Liver (tissue), 9 donors: Measurements from ENCODE around the gene CFAP90. TPM values are rescaled to one million over a fixed set of nuclear protein-coding genes. Genes with fewer than 3 reads are reported as not detected.

Source experiments
- DNase-seq: peaks from one replicate; pipeline ENCODE4 v3.0.0-alpha.2; 2017; ENCODE audit warnings: low spot score
- H3K27ac ChIP-seq, 2 donors: one replicate each; pipeline ENCODE4 v1.7.0; 2013; ENCODE audit warnings: inconsistent platforms in 2 of 2, low read length in 2 of 2, control low read depth in 1 of 2, low read depth in 1 of 2, mild to moderate bottlenecking in 1 of 2
- H3K27me3 ChIP-seq, 4 donors: one replicate each; pipeline versions ENCODE4 v1.6.1 to v1.7.0; 2013; ENCODE audit warnings: low read length in 3 of 4, inconsistent platforms in 1 of 4, mild to moderate bottlenecking in 1 of 4, moderate library complexity in 1 of 4; ENCODE audit not compliant: control insufficient read depth in 4 of 4, insufficient read depth in 4 of 4
- H3K36me3 ChIP-seq, 4 donors: one replicate each; pipeline versions ENCODE4 v1.6.1 to v1.7.0; 2013; ENCODE audit warnings: low read length in 3 of 4, mild to moderate bottlenecking in 3 of 4, low read depth in 1 of 4, moderate library complexity in 1 of 4; ENCODE audit not compliant: control insufficient read depth in 4 of 4, insufficient read depth in 3 of 4
- H3K4me1 ChIP-seq, 4 donors: one replicate each; pipeline versions ENCODE4 v1.6.1 to v1.7.0; 2013; ENCODE audit warnings: low read length in 3 of 4, mild to moderate bottlenecking in 3 of 4, moderate library complexity in 1 of 4; ENCODE audit not compliant: control insufficient read depth in 4 of 4, insufficient read depth in 4 of 4
- H3K4me3 ChIP-seq, 3 donors: one replicate each; pipeline versions ENCODE4 v1.6.1 to v1.7.0; 2013; ENCODE audit warnings: low read length in 3 of 3, control low read depth in 1 of 3, low read depth in 1 of 3, mild to moderate bottlenecking in 1 of 3
- H3K9ac ChIP-seq, 2 donors: one replicate each; pipeline ENCODE4 v1.7.0; 2013; ENCODE audit warnings: low read length in 2 of 2, mild to moderate bottlenecking in 2 of 2, moderate library complexity in 2 of 2, control low read depth in 1 of 2, low read depth in 1 of 2
- H3K9me3 ChIP-seq, 4 donors: one replicate each; pipeline versions ENCODE4 v1.6.1 to v1.7.0; 2013; ENCODE audit warnings: low read length in 3 of 4; ENCODE audit not compliant: control insufficient read depth in 4 of 4
- CTCF ChIP-seq: fragments of 150-350 bp; IDR thresholded peaks from 2 replicates; pipeline ENCODE4 v1.5.1; 2017; ENCODE audit warnings: improper control_type of control experiment, low read depth, low read length; ENCODE audit not compliant: missing input control
- GABPA ChIP-seq, 2 donors: IDR thresholded peaks in 1 of 2; conservative IDR thresholded peaks in 1 of 2; 2 replicates each; pipeline ENCODE4 v1.6.1; 2016; ENCODE audit warnings: antibody characterized with exemption in 2 of 2, mild to moderate bottlenecking in 1 of 2, moderate library complexity in 1 of 2
- HNF4G ChIP-seq: IDR thresholded peaks from 2 replicates; pipeline ENCODE4 v1.6.1; 2016; ENCODE audit warnings: antibody characterized with exemption
- NR2F2 ChIP-seq: IDR thresholded peaks from 2 replicates; pipeline ENCODE4 v1.6.1; 2016; ENCODE audit warnings: antibody characterized with exemption
- RAD21 ChIP-seq, 2 donors: IDR thresholded peaks; 2 replicates each; pipeline ENCODE4 v1.6.1; 2016; ENCODE audit warnings: antibody characterized with exemption in 2 of 2, mild to moderate bottlenecking in 2 of 2
- RXRA ChIP-seq, 2 donors: IDR thresholded peaks; 2 replicates each; pipeline ENCODE4 v1.6.1; 2017 to 2018; ENCODE audit warnings: antibody characterized with exemption in 2 of 2, mild to moderate bottlenecking in 1 of 2
- SP1 ChIP-seq: IDR thresholded peaks from 2 replicates; pipeline ENCODE4 v1.6.1; 2018; ENCODE audit warnings: antibody characterized with exemption, mild to moderate bottlenecking
- TAF1 ChIP-seq: conservative IDR thresholded peaks from 2 replicates; pipeline ENCODE4 v1.6.1; 2016; ENCODE audit warnings: antibody characterized with exemption, mild to moderate bottlenecking
- YY1 ChIP-seq: IDR thresholded peaks from 2 replicates; pipeline ENCODE4 v1.6.1; 2016; ENCODE audit warnings: antibody characterized with exemption, mild to moderate bottlenecking
- ZBTB33 ChIP-seq: IDR thresholded peaks from 2 replicates; pipeline ENCODE4 v1.6.1; 2016; ENCODE audit warnings: antibody characterized with exemption
- WGBS: extraction: QIAGEN DNeasy Blood & Tissue Kit; methylation state at CpG from one replicate; pipeline ENCODE4 v1.1.7; 2013; 5-methylcytosine and 5-hydroxymethylcytosine counted together
- polyA plus RNA-seq, 2 donors: library from polyadenylated mRNA; stranded (reverse) in 1 of 2; unstranded in 1 of 2; fragments of 200-250 nt in 1 of 2; fragments of >200 nt in 1 of 2; fragmentation: Nextera tagmentation in 1 of 2; extraction: Ambion mirVana in 1 of 2; gene quantifications; one replicate each; pipeline versions ENCODE4 v1.2.1 to v1.2.3, GENCODE V29; 2013 to 2015
- total RNA-seq, 2 donors: library from RNA; depleted of rRNA; stranded (reverse); fragments of >200 nt; gene quantifications; one replicate each; pipeline ENCODE4 v1.2.3, GENCODE V29; 2014
- TF ChIP-seq, protein P1 (sequence below): IDR thresholded peaks from 2 replicates; pipeline ENCODE4 v1.6.1; 2016; ENCODE audit warnings: antibody characterized with exemption, mild to moderate bottlenecking
- TF ChIP-seq, protein P2 (sequence below): IDR thresholded peaks from 2 replicates; pipeline ENCODE4 v1.6.1; 2016; ENCODE audit warnings: antibody characterized with exemption
- donor health status: healthy.
- donor health status: healthy.
- donor health status: healthy.
- donor health status: healthy.
- donor health status: healthy.

The CFAP90 gene
- total and polyA plus RNA-seq, 4 donors = 0.42 to 1.0 (median 0.59) TPM

DNA sequence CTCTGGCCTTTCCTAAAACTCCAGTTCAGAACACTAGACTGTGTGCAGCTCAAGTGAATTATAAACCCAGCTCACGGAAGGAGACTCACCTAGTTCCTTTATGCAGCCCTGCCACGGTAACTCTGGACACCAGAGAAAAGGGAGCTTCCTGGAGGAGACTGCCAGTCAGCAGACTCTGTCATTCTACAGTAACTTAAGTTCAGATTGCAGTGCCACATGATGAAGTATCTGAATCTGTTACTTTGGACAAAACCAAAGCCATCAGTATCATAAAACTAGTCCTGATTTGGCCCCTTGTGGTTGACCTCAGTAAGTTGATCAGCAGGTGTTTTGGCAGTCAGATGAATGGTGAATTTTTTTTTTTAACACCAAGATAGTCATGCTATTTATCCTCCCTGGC is 20.7 kb upstream of the CFAP90 start:
- no peaks in the 10 kb centered on the region for H3K9me3 ChIP-seq
- H3K27ac ChIP-seq = no peak overlapping the region
- H3K27me3 ChIP-seq = no peaks in the 10 kb centered on the region
- H3K36me3 ChIP-seq = peaks cover 3 to 16% (median 14%) of the 10 kb centered on the region in 4 donors
- H3K4me3 ChIP-seq = no peak overlapping the region
- peaks cover 1 to 37% (median 22%) of the 10 kb centered on the region in 4 donors for H3K4me1 ChIP-seq
- no peak for TF ChIP-seq NR2F2
- TF ChIP-seq, protein P1, sequence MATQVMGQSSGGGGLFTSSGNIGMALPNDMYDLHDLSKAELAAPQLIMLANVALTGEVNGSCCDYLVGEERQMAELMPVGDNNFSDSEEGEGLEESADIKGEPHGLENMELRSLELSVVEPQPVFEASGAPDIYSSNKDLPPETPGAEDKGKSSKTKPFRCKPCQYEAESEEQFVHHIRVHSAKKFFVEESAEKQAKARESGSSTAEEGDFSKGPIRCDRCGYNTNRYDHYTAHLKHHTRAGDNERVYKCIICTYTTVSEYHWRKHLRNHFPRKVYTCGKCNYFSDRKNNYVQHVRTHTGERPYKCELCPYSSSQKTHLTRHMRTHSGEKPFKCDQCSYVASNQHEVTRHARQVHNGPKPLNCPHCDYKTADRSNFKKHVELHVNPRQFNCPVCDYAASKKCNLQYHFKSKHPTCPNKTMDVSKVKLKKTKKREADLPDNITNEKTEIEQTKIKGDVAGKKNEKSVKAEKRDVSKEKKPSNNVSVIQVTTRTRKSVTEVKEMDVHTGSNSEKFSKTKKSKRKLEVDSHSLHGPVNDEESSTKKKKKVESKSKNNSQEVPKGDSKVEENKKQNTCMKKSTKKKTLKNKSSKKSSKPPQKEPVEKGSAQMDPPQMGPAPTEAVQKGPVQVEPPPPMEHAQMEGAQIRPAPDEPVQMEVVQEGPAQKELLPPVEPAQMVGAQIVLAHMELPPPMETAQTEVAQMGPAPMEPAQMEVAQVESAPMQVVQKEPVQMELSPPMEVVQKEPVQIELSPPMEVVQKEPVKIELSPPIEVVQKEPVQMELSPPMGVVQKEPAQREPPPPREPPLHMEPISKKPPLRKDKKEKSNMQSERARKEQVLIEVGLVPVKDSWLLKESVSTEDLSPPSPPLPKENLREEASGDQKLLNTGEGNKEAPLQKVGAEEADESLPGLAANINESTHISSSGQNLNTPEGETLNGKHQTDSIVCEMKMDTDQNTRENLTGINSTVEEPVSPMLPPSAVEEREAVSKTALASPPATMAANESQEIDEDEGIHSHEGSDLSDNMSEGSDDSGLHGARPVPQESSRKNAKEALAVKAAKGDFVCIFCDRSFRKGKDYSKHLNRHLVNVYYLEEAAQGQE = no peak
- TF ChIP-seq RAD21 (IDR thresholded peaks at IDR 0.05) = no peak
- WGBS = 74% methylated on average over 2 of the region's 2 CpGs
- no peak for DNase-seq
- H3K9ac ChIP-seq = no peak overlapping the region

DNA sequence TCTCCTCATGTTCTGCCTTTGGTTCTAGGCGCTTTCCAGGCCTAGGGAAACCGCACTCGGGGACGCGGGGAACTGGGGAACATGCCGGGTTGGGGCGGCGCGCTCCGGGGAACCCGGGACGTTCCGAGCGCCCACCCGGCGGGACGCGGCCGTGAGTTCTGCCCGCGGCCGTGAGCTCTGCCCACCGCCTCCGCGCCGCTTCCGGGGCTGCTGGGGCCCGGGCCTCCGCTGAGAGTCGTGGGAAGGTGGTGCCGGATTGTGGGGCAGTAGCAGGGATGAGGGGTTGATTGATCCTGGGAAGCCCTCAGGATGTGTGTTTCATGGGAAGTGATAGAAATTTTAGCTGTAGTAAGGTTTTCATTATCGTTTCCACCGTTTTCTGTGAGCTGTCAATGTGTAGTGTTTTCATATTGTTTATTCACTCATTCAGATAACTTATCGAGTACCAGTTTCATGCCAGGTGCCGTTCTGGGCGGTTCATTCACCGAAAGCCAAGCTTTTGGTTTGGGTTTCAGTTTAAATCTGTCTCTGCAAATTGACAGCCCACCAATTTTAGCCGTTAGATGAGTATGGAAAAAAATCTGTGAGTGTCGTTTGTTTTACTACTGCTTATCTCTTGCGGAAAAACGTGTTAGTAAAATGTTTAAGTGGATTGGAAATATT is 18.7 kb upstream of the CFAP90 start:
- DNase-seq = no peak
- under 1% methylated on average over 41 of the region's 41 CpGs for WGBS
- no peak for TF ChIP-seq NR2F2
- TF ChIP-seq TAF1 = no peak
- no peak for TF ChIP-seq SP1
- TF ChIP-seq CTCF = no peak
- TF ChIP-seq YY1 = no peak
- no peak for TF ChIP-seq RXRA (IDR thresholded peaks at IDR 0.05)
- peaks cover 1 to 35% (median 21%) of the 10 kb centered on the region in 4 donors for H3K4me1 ChIP-seq
- H3K9ac ChIP-seq = peak overlapping the region; percentile 52 to 71
- no peaks in the 10 kb centered on the region for H3K9me3 ChIP-seq
- peak overlapping the region; percentile 76 to 89 for H3K27ac ChIP-seq
- H3K36me3 ChIP-seq = peaks cover 0 to 6% (median 3%) of the 10 kb centered on the region in 4 donors
- H3K4me3 ChIP-seq = peak overlapping the region; percentile 50 to 90 (median 63)
- H3K27me3 ChIP-seq = no peaks in the 10 kb centered on the region

GRCh38 chr5:7868773-7869473 is 18.0 kb upstream of the CFAP90 start, which contains the start of the genes FASTKD3 and MTRR:
Gene FASTKD3 (minus strand): TSS chr5:7869031. CDS start chr5:7868083, 948 bp downstream.
Gene MTRR (plus strand): TSS chr5:7869148. CDS start chr5:7870795, 1,647 bp downstream.
- H3K9ac ChIP-seq = peak within 1 kb of the TSS; percentile 52 to 71
- WGBS = under 1% methylated on average over 83 of the region's 83 CpGs
- TF ChIP-seq ZBTB33 (peak; percentile 56), GABPA (IDR thresholded peaks at IDR 0.05 in 1 of 2, conservative IDR thresholded peaks at IDR 0.05 in 1 of 2) (no peak), RXRA (IDR thresholded peaks at IDR 0.05) (peak; percentile 20 to 38), NR2F2 (no peak), YY1 (peak; percentile 52), TAF1 (no peak), SP1 (peak; percentile 81), HNF4G (no peak)
- TF ChIP-seq, protein P1 = peak; percentile 41
- TF ChIP-seq, protein P2, sequence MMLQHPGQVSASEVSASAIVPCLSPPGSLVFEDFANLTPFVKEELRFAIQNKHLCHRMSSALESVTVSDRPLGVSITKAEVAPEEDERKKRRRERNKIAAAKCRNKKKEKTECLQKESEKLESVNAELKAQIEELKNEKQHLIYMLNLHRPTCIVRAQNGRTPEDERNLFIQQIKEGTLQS = no peak

More at GRCh38 chr5:7868773-7869473, 18.0 kb upstream of the CFAP90 start, which contains the start of the genes FASTKD3 and MTRR:
- peak; percentile 91 for DNase-seq
- Histone ChIP-seq H3K4me3 (peak within 1 kb of the TSS; percentile 50 to 90 (median 63)), H3K27ac (peak within 1 kb of the TSS; percentile 76 to 89), H3K27me3 (no peaks in the 10 kb centered on the region), H3K4me1 (peaks cover 1 to 35% (median 21%) of the 10 kb centered on the region in 4 donors), H3K9me3 (no peaks in the 10 kb centered on the region), H3K36me3 (peaks cover 0 to 8% (median 3%) of the 10 kb centered on the region in 4 donors)
